VCaP (cell line): Measurements from ENCODE around the gene LDLRAD4.

Experiments used
- H3K27ac ChIP-seq: fragments of 450-650 bp; 2 replicates; pipeline ENCODE4 v1.5.1; 2017
- CTCF ChIP-seq: fragments of 450-650 bp; conservative IDR thresholded peaks from 2 replicates; pipeline ENCODE4 v1.5.1; 2017; ENCODE audit warnings: mild to moderate bottlenecking, moderate library complexity

The LDLRAD4 gene

GRCh38 chr18:13503836-13504235, 285.3 kb downstream of the LDLRAD4 start:
- no peak overlapping the region for H3K27ac ChIP-seq
- TF ChIP-seq CTCF, result no peak

GRCh38 chr18:13505780-13506345, 287.3 kb downstream of the LDLRAD4 start:
- H3K27ac ChIP-seq, result no peak overlapping the region
- TF ChIP-seq CTCF, result no peak

- TF ChIP-seq CTCF, result no peak
- H3K27ac ChIP-seq, result no peak overlapping the region
These were observed 292.0 kb downstream of the LDLRAD4 start for GRCh38 chr18:13510594-13510993.

GRCh38 chr18:13511961-13512577, 293.5 kb downstream of the LDLRAD4 start:
- no peak overlapping the region for H3K27ac ChIP-seq
- no peak for TF ChIP-seq CTCF

- TF ChIP-seq CTCF, result no peak
- H3K27ac ChIP-seq, result no peak overlapping the region
These were observed 294.5 kb downstream of the LDLRAD4 start for GRCh38 chr18:13513021-13513420.

- no peak for TF ChIP-seq CTCF
- H3K27ac ChIP-seq, result no peak overlapping the region
These were observed 294.9 kb downstream of the LDLRAD4 start for GRCh38 chr18:13513481-13513880.

- no peak overlapping the region for H3K27ac ChIP-seq
- TF ChIP-seq CTCF, result no peak
These were observed 296.0 kb downstream of the LDLRAD4 start for GRCh38 chr18:13514558-13514957.
